ENCODE results near the gene MAPKAP1.

DNA sequence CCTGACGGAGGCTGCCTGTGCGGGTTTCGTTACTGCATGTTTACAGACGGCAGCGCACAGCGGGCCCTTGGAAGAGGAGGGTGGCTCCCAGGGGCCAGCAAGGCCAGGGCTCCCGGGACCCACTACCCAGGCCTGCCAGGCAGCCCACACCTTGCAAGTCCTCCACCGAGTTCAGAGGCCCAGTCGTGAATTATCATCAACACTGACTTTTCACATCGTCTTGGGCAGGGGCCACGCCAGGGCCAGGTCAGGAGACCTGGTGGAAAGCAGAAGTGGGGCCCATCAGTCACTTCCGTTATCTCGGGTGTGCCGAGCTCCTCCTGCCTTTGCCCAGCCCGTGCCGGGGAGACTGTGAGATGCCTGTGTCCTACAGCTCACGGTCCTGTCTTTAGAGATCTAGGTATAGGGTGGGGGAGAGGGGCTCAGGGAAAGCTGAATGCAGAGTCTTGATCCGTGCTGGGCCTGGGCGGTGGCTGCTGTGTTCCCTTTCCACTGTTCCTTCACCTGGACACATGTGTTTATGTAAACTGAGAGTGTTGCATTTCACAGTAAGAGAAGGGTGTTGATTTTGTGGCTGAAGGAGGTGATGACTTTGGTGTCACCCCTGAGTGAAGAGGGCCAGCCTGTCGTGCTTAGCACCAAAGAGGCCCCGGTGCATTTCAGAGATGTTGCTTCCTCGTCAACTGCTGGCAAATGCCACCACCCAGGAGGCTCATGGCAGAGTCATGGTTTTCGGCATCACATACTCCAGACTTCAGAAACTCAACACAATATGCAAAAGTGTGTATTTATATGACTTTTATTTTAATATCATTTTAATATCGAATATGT, 270.2 kb downstream of the MAPKAP1 start:
- TF ChIP-seq, protein P1, sequence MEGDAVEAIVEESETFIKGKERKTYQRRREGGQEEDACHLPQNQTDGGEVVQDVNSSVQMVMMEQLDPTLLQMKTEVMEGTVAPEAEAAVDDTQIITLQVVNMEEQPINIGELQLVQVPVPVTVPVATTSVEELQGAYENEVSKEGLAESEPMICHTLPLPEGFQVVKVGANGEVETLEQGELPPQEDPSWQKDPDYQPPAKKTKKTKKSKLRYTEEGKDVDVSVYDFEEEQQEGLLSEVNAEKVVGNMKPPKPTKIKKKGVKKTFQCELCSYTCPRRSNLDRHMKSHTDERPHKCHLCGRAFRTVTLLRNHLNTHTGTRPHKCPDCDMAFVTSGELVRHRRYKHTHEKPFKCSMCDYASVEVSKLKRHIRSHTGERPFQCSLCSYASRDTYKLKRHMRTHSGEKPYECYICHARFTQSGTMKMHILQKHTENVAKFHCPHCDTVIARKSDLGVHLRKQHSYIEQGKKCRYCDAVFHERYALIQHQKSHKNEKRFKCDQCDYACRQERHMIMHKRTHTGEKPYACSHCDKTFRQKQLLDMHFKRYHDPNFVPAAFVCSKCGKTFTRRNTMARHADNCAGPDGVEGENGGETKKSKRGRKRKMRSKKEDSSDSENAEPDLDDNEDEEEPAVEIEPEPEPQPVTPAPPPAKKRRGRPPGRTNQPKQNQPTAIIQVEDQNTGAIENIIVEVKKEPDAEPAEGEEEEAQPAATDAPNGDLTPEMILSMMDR (IDR thresholded peaks at IDR 0.05; ENCODE audit: low read depth, low read length), result no peak
- TF ChIP-seq, protein P2, sequence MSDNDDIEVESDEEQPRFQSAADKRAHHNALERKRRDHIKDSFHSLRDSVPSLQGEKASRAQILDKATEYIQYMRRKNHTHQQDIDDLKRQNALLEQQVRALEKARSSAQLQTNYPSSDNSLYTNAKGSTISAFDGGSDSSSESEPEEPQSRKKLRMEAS (IDR thresholded peaks at IDR 0.05; ENCODE audit: low read depth, low read length), result no peak

Measured in NB4 (cell line).